ENCODE data around the gene DNMBP.

DNMBP gene

GRCh38 chr10:99849536-99849935, 160.2 kb downstream of the DNMBP start:
- TF ChIP-seq TCF12 (IDR thresholded peaks at IDR 0.05; ENCODE audit: low read depth) = no peak
- TF ChIP-seq REST (IDR thresholded peaks at IDR 0.05; ENCODE audit: low read depth) = no peak
- TF ChIP-seq NFIC (IDR thresholded peaks at IDR 0.05) = no peak
- no peak for TF ChIP-seq EP300 (IDR thresholded peaks at IDR 0.05; ENCODE audit: borderline replicate concordance)
- TF ChIP-seq CREB1 (IDR thresholded peaks at IDR 0.05; ENCODE audit: low read depth) = no peak
- TF ChIP-seq TEAD4 (IDR thresholded peaks at IDR 0.05) = no peak
- TF ChIP-seq YY1 (IDR thresholded peaks at IDR 0.05; ENCODE audit: low read depth) = no peak
- TF ChIP-seq USF1 (IDR thresholded peaks at IDR 0.05) = no peak
- TF ChIP-seq TAF1 (IDR thresholded peaks at IDR 0.05; ENCODE audit: low read depth) = no peak
- no peak for TF ChIP-seq ZBTB7A (IDR thresholded peaks at IDR 0.05; ENCODE audit: low read depth)
- TF ChIP-seq RAD21 (IDR thresholded peaks at IDR 0.05; ENCODE audit: low read depth) = no peak
- TF ChIP-seq EGR1 (IDR thresholded peaks at IDR 0.05) = no peak
- TF ChIP-seq FOXM1 (IDR thresholded peaks at IDR 0.05; ENCODE audit: borderline replicate concordance, low read depth) = no peak
- no peak for TF ChIP-seq MAX (IDR thresholded peaks at IDR 0.05)
- no peak for TF ChIP-seq CEBPB (IDR thresholded peaks at IDR 0.05)

GRCh38 chr10:99849057-99849456, 160.7 kb downstream of the DNMBP start:
- TF ChIP-seq EGR1 (IDR thresholded peaks at IDR 0.05) (no peak), TCF12 (IDR thresholded peaks at IDR 0.05; ENCODE audit: low read depth) (no peak), TEAD4 (IDR thresholded peaks at IDR 0.05) (no peak), CEBPB (IDR thresholded peaks at IDR 0.05) (no peak), EP300 (IDR thresholded peaks at IDR 0.05; ENCODE audit: borderline replicate concordance) (no peak), RAD21 (IDR thresholded peaks at IDR 0.05; ENCODE audit: low read depth) (no peak), FOXM1 (IDR thresholded peaks at IDR 0.05; ENCODE audit: borderline replicate concordance, low read depth) (no peak), MAX (IDR thresholded peaks at IDR 0.05) (no peak), TAF1 (IDR thresholded peaks at IDR 0.05; ENCODE audit: low read depth) (no peak), ZBTB7A (IDR thresholded peaks at IDR 0.05; ENCODE audit: low read depth) (no peak), REST (IDR thresholded peaks at IDR 0.05; ENCODE audit: low read depth) (no peak), USF1 (IDR thresholded peaks at IDR 0.05) (no peak), CREB1 (IDR thresholded peaks at IDR 0.05; ENCODE audit: low read depth) (no peak), YY1 (IDR thresholded peaks at IDR 0.05; ENCODE audit: low read depth) (no peak), NFIC (IDR thresholded peaks at IDR 0.05) (no peak)

GRCh38 chr10:99845837-99846382, 163.8 kb downstream of the DNMBP start:
- TF ChIP-seq RAD21 (IDR thresholded peaks at IDR 0.05; ENCODE audit: low read depth) (peak; percentile 99), CREB1 (IDR thresholded peaks at IDR 0.05; ENCODE audit: low read depth) (no peak), NFIC (IDR thresholded peaks at IDR 0.05) (no peak), EGR1 (IDR thresholded peaks at IDR 0.05) (no peak), USF1 (IDR thresholded peaks at IDR 0.05) (no peak), CEBPB (IDR thresholded peaks at IDR 0.05) (peak; percentile 73), MAX (IDR thresholded peaks at IDR 0.05) (peak; percentile 32; the same call in 1 of the 2 replicates)

- TF ChIP-seq CREB1 (IDR thresholded peaks at IDR 0.05; ENCODE audit: low read depth) (no peak), EGR1 (IDR thresholded peaks at IDR 0.05) (no peak), TEAD4 (IDR thresholded peaks at IDR 0.05) (no peak), ZBTB7A (IDR thresholded peaks at IDR 0.05; ENCODE audit: low read depth) (no peak), NFIC (IDR thresholded peaks at IDR 0.05) (no peak), TCF12 (IDR thresholded peaks at IDR 0.05; ENCODE audit: low read depth) (no peak), RAD21 (IDR thresholded peaks at IDR 0.05; ENCODE audit: low read depth) (no peak), CEBPB (IDR thresholded peaks at IDR 0.05) (no peak), USF1 (IDR thresholded peaks at IDR 0.05) (no peak)
Measured at GRCh38 chr10:99844433-99844955, 165.3 kb downstream of the DNMBP start.

GRCh38 chr10:99843310-99843709, 166.4 kb downstream of the DNMBP start:
- TF ChIP-seq CEBPB (IDR thresholded peaks at IDR 0.05) (no peak), RAD21 (IDR thresholded peaks at IDR 0.05; ENCODE audit: low read depth) (no peak), REST (IDR thresholded peaks at IDR 0.05; ENCODE audit: low read depth) (no peak), EGR1 (IDR thresholded peaks at IDR 0.05) (no peak), YY1 (IDR thresholded peaks at IDR 0.05; ENCODE audit: low read depth) (no peak), FOXM1 (IDR thresholded peaks at IDR 0.05; ENCODE audit: borderline replicate concordance, low read depth) (no peak), CREB1 (IDR thresholded peaks at IDR 0.05; ENCODE audit: low read depth) (no peak), TAF1 (IDR thresholded peaks at IDR 0.05; ENCODE audit: low read depth) (no peak), TEAD4 (IDR thresholded peaks at IDR 0.05) (no peak), ZBTB7A (IDR thresholded peaks at IDR 0.05; ENCODE audit: low read depth) (no peak), USF1 (IDR thresholded peaks at IDR 0.05) (no peak), TCF12 (IDR thresholded peaks at IDR 0.05; ENCODE audit: low read depth) (no peak), EP300 (IDR thresholded peaks at IDR 0.05; ENCODE audit: borderline replicate concordance) (no peak), MAX (IDR thresholded peaks at IDR 0.05) (no peak), NFIC (IDR thresholded peaks at IDR 0.05) (no peak)

All from Ishikawa (cell line).